NCI-H128 (cell line): Measurements from ENCODE around the gene PRKG1.

Source experiments
- DNase-seq: peaks from one replicate; lab custom pipeline; 2025; ENCODE audit not compliant: unreplicated experiment; lab: John Stamatoyannopoulos, UW

The PRKG1 gene

GRCh38 chr10:52266858-52267257 lies 1192.6 kb downstream of the PRKG1 start:
- no peak for DNase-seq

- no peak for DNase-seq
These were observed 1194.5 kb downstream of the PRKG1 start for GRCh38 chr10:52268790-52269189.

DNA sequence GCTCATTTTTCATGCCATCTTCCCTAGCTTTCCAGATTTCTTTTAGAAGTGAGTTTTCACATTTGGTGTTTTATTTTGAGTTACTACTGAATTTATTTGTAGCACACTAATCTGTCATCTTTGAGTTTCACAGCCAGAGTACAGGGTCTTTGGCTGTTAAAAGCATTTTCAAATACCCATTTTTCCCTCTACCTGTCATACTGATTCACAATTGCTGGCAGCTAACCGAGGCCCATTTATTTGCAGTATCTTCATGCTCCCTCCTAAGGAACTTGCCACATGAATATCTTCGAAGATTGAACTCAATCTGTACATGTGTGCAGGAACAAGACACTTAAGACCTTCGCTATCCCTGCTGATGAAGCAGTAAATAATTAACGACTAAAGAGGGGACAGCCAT lies 1194.9 kb downstream of the PRKG1 start:
- no peak for DNase-seq

DNA sequence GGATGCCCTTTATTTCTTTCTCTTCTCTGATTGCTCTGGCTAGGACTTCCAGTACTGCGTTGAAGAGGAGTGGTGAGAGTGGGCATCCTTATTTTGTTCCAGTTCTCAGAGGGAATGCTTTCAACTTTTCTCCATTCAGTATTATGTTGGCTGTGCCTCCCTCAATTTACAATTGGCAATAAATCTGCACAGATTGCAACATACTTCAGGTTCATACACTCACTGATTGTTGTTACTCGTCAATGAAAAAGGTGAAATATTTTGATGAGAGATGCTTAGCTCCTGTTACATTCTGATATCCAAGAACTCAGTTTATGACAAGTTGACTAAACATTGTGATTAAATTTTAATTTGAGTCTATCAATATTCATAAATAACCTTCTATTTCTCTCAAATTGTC lies 1201.9 kb downstream of the PRKG1 start:
- no peak for DNase-seq

GRCh38 chr10:52276986-52277385 lies 1202.7 kb downstream of the PRKG1 start:
- no peak for DNase-seq

GRCh38 chr10:52279546-52279945 lies 1205.3 kb downstream of the PRKG1 start:
- DNase-seq: no peak

- DNase-seq: no peak
These were observed 1205.8 kb downstream of the PRKG1 start for GRCh38 chr10:52280051-52280450.

DNA sequence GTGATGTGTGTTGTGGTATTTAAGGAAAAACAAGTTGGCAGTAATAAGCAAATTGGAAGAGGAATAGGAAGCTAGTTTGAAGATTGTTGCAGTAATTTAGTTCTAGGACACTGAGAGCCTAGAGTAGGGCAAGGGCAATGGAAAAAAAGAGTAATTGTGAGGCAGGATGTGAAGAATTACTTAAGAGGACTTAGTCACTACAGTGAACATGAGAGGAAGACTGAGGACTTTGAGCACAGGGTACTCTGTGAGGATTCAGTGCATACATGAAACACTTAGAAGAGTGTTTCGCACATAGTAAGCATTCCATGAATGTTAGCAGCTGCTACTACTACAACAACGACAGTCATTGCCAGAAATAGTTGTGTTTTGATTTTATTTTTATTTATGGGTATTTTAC lies 1208.9 kb downstream of the PRKG1 start:
- no peak for DNase-seq

DNA sequence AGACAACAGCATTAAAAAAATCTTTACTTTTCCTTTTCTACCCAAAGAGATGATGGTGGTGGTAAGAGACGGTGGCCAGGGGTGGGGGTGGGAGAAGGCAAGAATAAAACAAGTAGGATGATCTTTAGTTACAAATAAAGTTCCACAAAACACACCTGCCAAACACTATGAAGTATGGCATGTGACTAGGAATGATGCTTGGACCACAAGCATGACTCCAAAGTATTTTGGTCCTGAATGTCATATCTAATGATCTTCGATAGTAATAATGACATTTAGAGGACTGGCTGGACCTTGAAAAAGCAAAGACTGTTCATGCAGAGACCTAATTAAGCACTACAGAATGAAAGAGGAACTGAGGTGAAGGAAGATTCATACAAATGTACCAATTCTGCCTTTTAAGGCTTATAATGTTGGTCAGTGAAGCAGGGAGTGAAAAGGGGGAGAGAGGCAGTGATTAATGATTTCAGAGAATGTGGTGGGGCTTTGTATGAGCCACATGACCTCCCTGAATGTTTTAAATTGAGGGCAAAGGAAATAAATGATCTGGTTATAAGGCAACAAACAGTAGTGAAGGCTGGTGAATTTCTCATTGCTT lies 1210.2 kb downstream of the PRKG1 start:
- DNase-seq: no peak

DNA sequence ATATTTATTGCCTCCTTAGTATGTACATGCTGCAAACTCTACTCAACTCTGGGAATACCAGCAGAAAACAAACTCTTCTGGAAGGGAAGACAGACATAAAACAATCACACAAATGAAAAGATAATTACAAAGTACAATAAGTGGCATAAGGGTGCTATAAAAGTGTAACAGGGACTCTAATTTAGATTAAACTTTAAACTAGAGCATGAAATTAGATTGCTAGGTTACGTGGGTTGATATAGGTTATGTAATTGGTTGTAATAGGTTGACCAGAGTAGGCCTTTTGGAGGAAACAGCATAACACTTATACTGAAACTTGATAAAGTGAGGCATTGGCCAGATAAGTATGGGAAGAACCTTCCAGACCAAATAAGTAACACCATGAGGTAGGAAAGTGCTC lies 1213.6 kb downstream of the PRKG1 start:
- DNase-seq: no peak

DNA sequence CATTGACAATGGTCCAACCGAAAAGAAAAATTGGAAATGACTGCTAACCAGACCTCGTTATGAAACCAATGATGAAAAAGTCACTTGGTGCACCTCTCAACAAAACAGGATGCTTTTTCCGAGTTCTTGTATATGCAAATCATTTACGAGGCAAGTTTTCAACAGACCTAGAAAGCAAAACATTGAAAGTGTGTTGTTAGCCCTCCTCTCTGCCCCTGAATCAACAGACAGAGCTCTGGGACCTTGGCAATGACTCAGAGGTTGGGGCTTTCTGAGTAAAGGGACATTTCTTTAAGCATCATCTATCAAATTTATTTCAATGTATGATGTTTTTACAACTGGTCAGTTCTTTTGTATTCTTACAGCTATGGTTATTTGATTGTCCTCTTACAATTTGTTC lies 1223.5 kb downstream of the PRKG1 start:
- DNase-seq: no peak

DNA sequence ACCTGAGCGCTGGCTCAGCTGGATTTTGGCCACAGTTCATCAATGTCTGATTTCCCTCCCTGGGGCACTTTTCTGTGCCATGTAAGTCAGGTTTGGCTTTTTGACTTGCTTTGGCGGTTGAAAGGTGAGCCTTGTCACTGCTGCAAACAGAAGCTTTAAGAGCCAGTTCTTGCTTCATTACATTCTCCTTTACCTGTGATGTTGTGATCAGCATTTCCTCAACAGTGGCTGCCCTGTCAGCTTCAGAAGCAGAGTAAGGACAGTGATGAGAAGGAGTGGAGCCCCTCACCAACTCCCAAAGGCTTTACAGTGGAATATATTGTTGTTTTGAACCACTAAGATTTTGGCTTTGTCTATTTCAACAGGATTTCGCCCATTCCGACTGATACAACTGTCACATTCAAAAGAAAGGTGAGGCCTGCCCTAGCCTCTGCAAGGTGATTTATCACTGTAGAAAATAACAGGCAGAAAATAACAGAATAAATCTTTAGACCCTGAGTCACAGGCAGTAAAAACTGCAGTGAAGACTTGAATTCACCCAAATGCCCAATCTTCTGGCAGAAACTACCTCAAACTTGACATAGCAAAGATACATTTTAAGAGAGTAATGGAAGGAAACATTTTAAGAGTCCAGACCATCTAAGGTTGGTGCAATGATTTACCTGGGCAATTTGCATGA lies 1226.5 kb downstream of the PRKG1 start:
- DNase-seq: no peak

DNA sequence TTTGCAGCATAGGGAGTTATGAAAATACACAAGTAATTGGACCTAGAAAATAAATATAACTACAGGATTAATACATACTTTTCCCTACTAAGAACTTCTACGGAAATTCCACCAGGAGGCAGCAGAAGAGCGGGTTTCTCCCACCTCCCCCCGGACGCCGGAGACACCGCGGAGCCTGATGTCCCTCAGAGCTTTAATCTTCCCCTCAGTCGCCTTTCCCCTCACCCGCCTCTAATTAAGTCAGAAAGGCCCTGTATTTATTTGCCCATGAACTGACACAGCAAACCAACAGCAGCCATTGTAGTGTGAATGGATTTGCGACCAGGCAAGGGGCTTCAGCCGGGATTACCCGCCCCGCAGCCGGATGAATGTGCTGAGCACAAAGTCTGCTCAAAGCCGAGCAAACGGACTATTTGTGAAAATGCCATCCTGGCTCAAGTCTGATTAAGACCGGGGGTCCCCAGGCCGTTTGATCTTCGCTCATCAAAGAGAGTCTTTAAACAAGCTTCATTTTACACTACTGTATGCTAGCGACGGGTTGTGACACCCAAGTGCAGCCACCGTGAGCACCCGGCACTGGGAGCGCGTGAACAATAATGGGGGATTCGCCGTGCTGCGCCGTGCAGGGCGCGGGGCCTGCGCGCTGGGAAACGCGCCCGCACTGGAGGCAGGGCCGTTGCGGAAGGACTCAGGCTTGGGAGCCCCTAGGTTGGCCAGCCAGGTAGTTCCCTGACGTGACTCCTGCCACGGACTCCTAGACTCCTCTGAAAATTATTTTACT lies 1234.2 kb downstream of the PRKG1 start:
- no peak for DNase-seq

DNA sequence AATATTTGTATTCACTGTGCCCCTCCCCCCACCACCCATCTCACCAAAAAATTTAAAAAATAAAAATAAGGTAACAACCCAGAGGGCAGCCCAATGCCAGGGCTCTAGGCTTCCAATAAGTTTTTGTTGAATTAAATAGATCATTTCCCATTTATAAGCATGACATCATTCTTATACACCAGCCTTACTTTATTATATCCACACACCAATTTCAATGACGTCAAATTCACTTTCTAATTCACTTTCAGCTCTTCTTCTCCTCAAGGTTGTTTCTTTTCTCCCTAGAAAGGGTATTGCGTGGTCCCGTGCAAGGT lies 1238.6 kb downstream of the PRKG1 start:
- no peak for DNase-seq

DNA sequence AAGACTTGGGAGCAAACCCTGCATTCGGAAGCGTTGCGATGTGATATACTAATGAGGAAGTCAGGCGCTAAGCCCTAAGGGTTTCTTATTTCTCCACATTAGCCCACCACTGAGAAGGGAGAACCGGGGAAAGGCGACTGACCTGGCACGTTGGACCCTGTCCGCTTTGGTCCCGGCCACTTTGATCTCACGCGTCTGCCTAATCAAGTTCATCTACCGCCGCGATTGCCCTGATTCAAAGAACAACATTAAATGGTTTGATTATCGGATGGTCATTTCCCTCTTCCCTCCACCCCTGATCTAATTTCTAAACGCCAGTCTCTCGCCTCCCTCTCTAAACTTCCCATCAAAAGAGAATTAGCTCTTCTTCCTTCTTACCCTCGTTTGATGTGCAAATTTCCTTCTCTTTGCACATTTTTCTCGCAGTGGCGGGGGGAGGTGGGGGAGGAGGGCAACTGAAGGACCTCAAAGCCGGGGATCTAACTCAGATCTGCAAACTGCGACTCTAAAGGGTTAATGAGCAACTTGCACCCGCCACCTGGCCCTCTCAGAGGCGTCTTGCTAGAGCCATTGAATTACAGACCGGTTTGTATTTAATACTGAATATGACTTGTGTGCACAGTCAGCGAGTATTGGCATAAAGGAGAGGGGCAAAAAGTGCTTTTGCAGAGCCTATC lies 1239.1 kb downstream of the PRKG1 start:
- DNase-seq: no peak

DNA sequence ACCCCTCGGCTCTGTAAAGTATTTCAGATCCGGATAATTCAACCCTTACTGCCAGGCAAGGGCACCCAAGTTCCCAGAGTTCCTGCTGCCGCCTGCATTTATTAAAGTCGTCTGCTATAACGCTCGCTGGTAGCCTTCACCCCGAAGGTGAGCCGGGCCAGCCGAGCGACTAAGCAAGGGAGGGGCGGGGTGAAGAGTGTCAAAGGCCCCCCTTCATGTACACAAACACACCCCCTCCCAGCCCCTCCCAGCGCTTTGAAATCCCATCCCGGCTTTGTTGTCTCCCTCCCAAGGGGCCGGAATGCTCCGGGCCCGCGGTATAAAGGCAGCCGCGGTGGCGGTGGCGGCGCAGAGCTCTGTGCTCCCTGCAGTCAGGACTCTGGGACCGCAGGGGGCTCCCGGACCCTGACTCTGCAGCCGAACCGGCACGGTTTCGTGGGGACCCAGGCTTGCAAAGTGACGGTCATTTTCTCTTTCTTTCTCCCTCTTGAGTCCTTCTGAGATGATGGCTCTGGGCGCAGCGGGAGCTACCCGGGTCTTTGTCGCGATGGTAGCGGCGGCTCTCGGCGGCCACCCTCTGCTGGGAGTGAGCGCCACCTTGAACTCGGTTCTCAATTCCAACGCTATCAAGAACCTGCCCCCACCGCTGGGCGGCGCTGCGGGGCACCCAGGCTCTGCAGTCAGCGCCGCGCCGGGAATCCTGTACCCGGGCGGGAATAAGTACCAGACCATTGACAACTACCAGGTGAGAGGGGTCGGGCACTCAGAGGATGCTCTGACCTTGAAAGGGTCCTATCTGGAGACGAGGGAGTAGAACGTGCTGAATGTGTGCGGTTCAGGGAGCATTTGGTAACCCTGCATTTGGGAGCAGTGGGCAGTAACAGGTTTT lies 1239.9 kb downstream of the PRKG1 start, which contains the start of gene DKK1:
DKK1 (plus strand) TSS at position 349 of the 889 bp plus-strand sequence; CDS start at position 503, 154 bp downstream.
- no peak for DNase-seq

DNA sequence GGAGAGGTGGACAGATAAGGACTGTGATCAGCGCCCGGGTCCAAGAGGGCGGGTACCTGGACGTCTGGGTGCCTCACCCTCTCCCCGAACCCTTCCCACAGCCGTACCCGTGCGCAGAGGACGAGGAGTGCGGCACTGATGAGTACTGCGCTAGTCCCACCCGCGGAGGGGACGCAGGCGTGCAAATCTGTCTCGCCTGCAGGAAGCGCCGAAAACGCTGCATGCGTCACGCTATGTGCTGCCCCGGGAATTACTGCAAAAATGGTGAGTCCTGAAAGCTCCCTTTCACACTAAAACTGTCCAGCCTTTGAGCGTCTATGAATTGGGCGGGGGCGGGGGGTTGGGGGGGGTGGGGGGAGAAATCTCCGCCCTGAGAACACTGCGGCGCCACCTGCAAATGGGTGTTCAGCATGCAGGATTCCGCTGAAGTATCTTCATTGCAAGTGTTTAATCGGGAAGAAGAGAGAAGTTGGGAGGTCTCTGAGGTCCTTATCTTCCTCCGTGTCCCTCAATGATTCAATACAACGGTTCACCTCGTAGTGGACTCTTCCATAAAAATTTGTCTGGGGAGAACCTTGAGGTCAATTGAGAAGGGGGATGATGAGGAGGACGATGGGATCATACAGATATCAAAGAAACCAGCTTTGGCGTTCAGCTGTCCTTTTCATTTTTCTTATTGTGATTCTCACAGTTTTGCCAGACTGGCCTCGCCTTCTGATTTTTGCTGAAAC lies 1240.7 kb downstream of the PRKG1 start:
- DNase-seq: no peak

DNA sequence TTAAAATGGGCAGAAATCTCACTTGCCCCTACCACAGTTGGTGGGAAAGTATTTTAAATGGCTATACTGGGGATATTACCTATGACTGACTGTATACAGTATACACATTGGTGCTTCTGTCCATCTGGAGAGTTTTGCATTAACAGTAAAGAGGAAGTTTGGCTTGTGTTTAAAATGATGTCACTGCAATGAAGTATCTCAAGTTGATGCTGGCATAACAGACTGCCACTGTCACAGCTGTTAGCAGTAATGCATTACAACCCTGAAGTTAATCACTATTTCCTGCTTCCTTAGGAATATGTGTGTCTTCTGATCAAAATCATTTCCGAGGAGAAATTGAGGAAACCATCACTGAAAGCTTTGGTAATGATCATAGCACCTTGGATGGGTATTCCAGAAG lies 1241.7 kb downstream of the PRKG1 start:
- no peak for DNase-seq

DNA sequence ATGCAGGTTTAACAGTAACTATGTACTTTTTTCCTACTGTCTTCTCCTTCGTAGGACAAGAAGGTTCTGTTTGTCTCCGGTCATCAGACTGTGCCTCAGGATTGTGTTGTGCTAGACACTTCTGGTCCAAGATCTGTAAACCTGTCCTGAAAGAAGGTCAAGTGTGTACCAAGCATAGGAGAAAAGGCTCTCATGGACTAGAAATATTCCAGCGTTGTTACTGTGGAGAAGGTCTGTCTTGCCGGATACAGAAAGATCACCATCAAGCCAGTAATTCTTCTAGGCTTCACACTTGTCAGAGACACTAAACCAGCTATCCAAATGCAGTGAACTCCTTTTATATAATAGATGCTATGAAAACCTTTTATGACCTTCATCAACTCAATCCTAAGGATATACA lies 1242.2 kb downstream of the PRKG1 start:
- DNase-seq: no peak

- DNase-seq: no peak
These were observed 1243.9 kb downstream of the PRKG1 start for GRCh38 chr10:52318136-52318701.
